ENCODE measurements around the gene TBC1D22A.
"Not testable (repeated sequence)": the region's sequence is repeated elsewhere in the genome, so short reads cannot be mapped to it uniquely, and the experiment has no call there.

TBC1D22A gene

GRCh38 chr22:47117442-47117841 is 355.0 kb downstream of the TBC1D22A start:
- not testable (repeated sequence) for DNase-seq

- no peak for DNase-seq
Measured at GRCh38 chr22:47119181-47119580, 356.7 kb downstream of the TBC1D22A start.

GRCh38 chr22:47120399-47120798 is 357.9 kb downstream of the TBC1D22A start:
- no peak for DNase-seq

GRCh38 chr22:47121791-47122190 is 359.3 kb downstream of the TBC1D22A start:
- no peak for DNase-seq

- DNase-seq, result no peak
Measured at GRCh38 chr22:47122441-47123000, 360.1 kb downstream of the TBC1D22A start.

GRCh38 chr22:47123006-47123826 is 360.8 kb downstream of the TBC1D22A start:
- DNase-seq, result no peak

- no peak for DNase-seq
Measured at GRCh38 chr22:47123827-47124442, 361.5 kb downstream of the TBC1D22A start.

- no peak for DNase-seq
Measured at GRCh38 chr22:47124451-47124881, 362.0 kb downstream of the TBC1D22A start.

GRCh38 chr22:47124961-47125360 is 362.5 kb downstream of the TBC1D22A start:
- no peak for DNase-seq

GRCh38 chr22:47125603-47126002 is 363.2 kb downstream of the TBC1D22A start:
- no peak for DNase-seq

- DNase-seq, result no peak
Measured at GRCh38 chr22:47126344-47126811, 363.9 kb downstream of the TBC1D22A start.

- no peak for DNase-seq
Measured at GRCh38 chr22:47127441-47127871, 365.0 kb downstream of the TBC1D22A start.

GRCh38 chr22:47128216-47128615 is 365.8 kb downstream of the TBC1D22A start:
- DNase-seq, result no peak

- DNase-seq, result no peak
Measured at GRCh38 chr22:47128622-47129215, 366.3 kb downstream of the TBC1D22A start.

GRCh38 chr22:47129902-47130635 is 367.6 kb downstream of the TBC1D22A start:
- DNase-seq, result no peak

- no peak for DNase-seq
Measured at GRCh38 chr22:47130883-47131631, 368.6 kb downstream of the TBC1D22A start.

- DNase-seq, result no peak
Measured at GRCh38 chr22:47131632-47132427, 369.4 kb downstream of the TBC1D22A start.

GRCh38 chr22:47132428-47132825 is 370.0 kb downstream of the TBC1D22A start:
- DNase-seq, result no peak

- DNase-seq, result no peak
Measured at GRCh38 chr22:47133061-47133969, 370.9 kb downstream of the TBC1D22A start.

GRCh38 chr22:47134222-47134621 is 371.8 kb downstream of the TBC1D22A start:
- DNase-seq, result no peak

Data from activated CD4-positive, alpha-beta T cell treated with anti-CD3 and anti-CD28 coated beads for 1 hour (primary cell).